ENCODE results near the gene TPST2. TPM values are rescaled to one million over a fixed set of nuclear protein-coding genes. Genes with fewer than 3 reads are reported as not detected.

Gene TPST2
- total RNA-seq, 1 experiment from 2014 or later, result 8.2 TPM

DNA sequence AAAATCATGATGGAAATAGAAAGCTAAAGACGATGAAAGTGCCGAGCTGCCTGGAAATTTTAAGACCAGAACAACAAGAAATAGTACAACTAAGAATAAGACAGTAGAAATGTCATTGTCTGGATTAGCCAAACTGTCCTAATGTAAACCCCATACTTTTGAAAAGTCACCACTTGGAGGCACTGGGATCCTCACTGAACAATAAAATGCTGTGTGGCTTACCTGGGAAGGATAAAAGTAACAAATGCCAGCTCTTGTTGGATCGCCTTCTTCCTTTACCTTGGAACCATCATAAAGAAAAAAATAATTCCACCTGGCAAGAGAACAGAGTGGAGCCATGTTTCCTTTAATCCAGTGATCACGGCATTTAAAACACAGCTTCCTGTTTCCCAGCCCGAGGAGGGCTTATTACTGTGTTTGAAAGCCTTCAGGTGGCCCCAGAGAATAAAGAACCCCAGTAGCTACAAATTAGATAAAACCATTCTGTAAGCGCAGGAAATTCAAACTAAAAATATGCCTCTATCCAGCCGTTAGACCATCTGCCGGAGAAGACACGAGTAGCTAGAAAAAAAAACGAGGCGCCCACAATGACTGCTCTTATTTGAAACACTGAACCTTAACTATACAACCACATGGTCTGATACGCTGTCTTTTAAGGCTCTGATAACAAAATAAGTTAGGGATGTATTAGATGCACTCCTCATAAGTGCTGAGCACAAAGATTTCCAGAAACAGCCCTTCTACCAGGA lies 110.7 kb downstream of the TPST2 start:
- peak overlapping the region; percentile 33 for H3K4me3 ChIP-seq (ENCODE audit: low read depth, low read length, poor library complexity, severe bottlenecking)
- peak; percentile 42 for DNase-seq (ENCODE audit: low spot score)
- H3K9me3 ChIP-seq (ENCODE audit: low read depth, low read length, poor library complexity, severe bottlenecking), result no peaks in the 10 kb centered on the region
- no peaks in the 10 kb centered on the region for H3K27me3 ChIP-seq (replicated peaks; ENCODE audit: insufficient read depth, low read depth, low read length, poor library complexity)
- peaks cover 35% of the 10 kb centered on the region for H3K36me3 ChIP-seq (ENCODE audit: insufficient read depth, low read length, poor library complexity, severe bottlenecking)
- TF ChIP-seq EZH2 (IDR thresholded peaks at IDR 0.05; ENCODE audit: borderline replicate concordance, low read depth, low read length, poor library complexity, severe bottlenecking) (no peak), CTCF (conservative IDR thresholded peaks at IDR 0.05; ENCODE audit: low read depth, low read length) (no peak; the same call in 1 of the 2 replicates)
- CTCF ChIA-PET, result no interaction called here
- intact Hi-C loops (cut with micrococcal nuclease; ENCODE audit: unreplicated experiment), result no loop called here
- peak overlapping the region; percentile 76 for H3K27ac ChIP-seq (ENCODE audit: low read depth, low read length, poor library complexity, severe bottlenecking)
- POLR2A ChIA-PET (ENCODE audit: low non-redundant PET), result no interaction called here
- peaks cover 28% of the 10 kb centered on the region for H3K4me1 ChIP-seq (ENCODE audit: insufficient read depth, low read length, poor library complexity, severe bottlenecking)
- no TSS peak for BruUV-seq (replicated peaks)

GRCh38 chr22:26477341-26477731 lies 112.6 kb downstream of the TPST2 start:
- H3K4me1 ChIP-seq (ENCODE audit: insufficient read depth, low read length, poor library complexity, severe bottlenecking), result peaks cover 20% of the 10 kb centered on the region
- peaks cover 50% of the 10 kb centered on the region for H3K36me3 ChIP-seq (ENCODE audit: insufficient read depth, low read length, poor library complexity, severe bottlenecking)
- no peak overlapping the region for H3K27ac ChIP-seq (ENCODE audit: low read depth, low read length, poor library complexity, severe bottlenecking)
- no peaks in the 10 kb centered on the region for H3K9me3 ChIP-seq (ENCODE audit: low read depth, low read length, poor library complexity, severe bottlenecking)
- intact Hi-C loops (cut with micrococcal nuclease; ENCODE audit: unreplicated experiment), result no loop called here
- BruUV-seq (replicated peaks), result no TSS peak
- H3K27me3 ChIP-seq (replicated peaks; ENCODE audit: insufficient read depth, low read depth, low read length, poor library complexity), result no peaks in the 10 kb centered on the region
- TF ChIP-seq EZH2 (IDR thresholded peaks at IDR 0.05; ENCODE audit: borderline replicate concordance, low read depth, low read length, poor library complexity, severe bottlenecking) (no peak), CTCF (conservative IDR thresholded peaks at IDR 0.05; ENCODE audit: low read depth, low read length) (no peak)
- no peak for DNase-seq (ENCODE audit: low spot score)
- CTCF ChIA-PET, result no interaction called here
- POLR2A ChIA-PET (ENCODE audit: low non-redundant PET), result no interaction called here
- no peak overlapping the region for H3K4me3 ChIP-seq (ENCODE audit: low read depth, low read length, poor library complexity, severe bottlenecking)

- Histone ChIP-seq H3K4me3 (ENCODE audit: low read depth, low read length, poor library complexity, severe bottlenecking) (no peak overlapping the region), H3K4me1 (ENCODE audit: insufficient read depth, low read length, poor library complexity, severe bottlenecking) (peaks cover 15% of the 10 kb centered on the region), H3K36me3 (ENCODE audit: insufficient read depth, low read length, poor library complexity, severe bottlenecking) (peaks cover 55% of the 10 kb centered on the region), H3K27ac (ENCODE audit: low read depth, low read length, poor library complexity, severe bottlenecking) (no peak overlapping the region), H3K9me3 (ENCODE audit: low read depth, low read length, poor library complexity, severe bottlenecking) (no peaks in the 10 kb centered on the region), H3K27me3 (replicated peaks; ENCODE audit: insufficient read depth, low read depth, low read length, poor library complexity) (no peaks in the 10 kb centered on the region)
- no TSS peak for BruUV-seq (replicated peaks)
- ChIA-PET CTCF (no interaction called here), POLR2A (ENCODE audit: low non-redundant PET) (no interaction called here)
- intact Hi-C loops (cut with micrococcal nuclease; ENCODE audit: unreplicated experiment), result no loop called here
- DNase-seq (ENCODE audit: low spot score), result no peak
- TF ChIP-seq EZH2 (IDR thresholded peaks at IDR 0.05; ENCODE audit: borderline replicate concordance, low read depth, low read length, poor library complexity, severe bottlenecking), result no peak
- no peak for TF ChIP-seq CTCF (conservative IDR thresholded peaks at IDR 0.05; ENCODE audit: low read depth, low read length)
Observed at GRCh38 chr22:26476705-26477340, 113.1 kb downstream of the TPST2 start.

Data from A673 (cell line).